Vagina (tissue), 2 donors: ENCODE measurements around the gene AKAP6. TPM values are rescaled to one million over a fixed set of nuclear protein-coding genes. Genes with fewer than 3 reads are reported as not detected.

Source experiments
- DNase-seq, 2 donors: peaks; one replicate each; pipeline ENCODE4 v3.0.0-alpha.2; 2017; ENCODE audit errors: extremely low spot score in 2 of 2
- H3K27ac ChIP-seq: fragments of 200-600 bp; sonication (generic); one replicate; pipeline ENCODE4 v1.5.1; 2019
- H3K27me3 ChIP-seq: fragments of 200-600 bp; sonication (generic); one replicate; pipeline ENCODE4 v1.5.1; 2019
- H3K36me3 ChIP-seq, 2 donors: fragments of 200-600 bp; sonication (generic); one replicate each; pipeline ENCODE4 v1.5.1; 2017 to 2019
- H3K4me1 ChIP-seq: fragments of 200-600 bp; sonication (generic); one replicate; pipeline ENCODE4 v1.5.1; 2019
- H3K4me3 ChIP-seq, 2 donors: fragments of 200-600 bp; sonication (generic); 1 replicate in 1 of 2; 2 replicates in 1 of 2; pipeline ENCODE4 v1.5.1; 2016 to 2019
- H3K9me3 ChIP-seq: fragments of 200-600 bp; sonication (generic); one replicate; pipeline ENCODE4 v1.5.1; 2019
- POLR2A ChIP-seq, 2 donors: fragments of 450-650 bp; IDR thresholded peaks; one replicate each; pipeline ENCODE4 v1.6.1; 2017; ENCODE audit warnings: antibody characterized with exemption in 2 of 2, mild to moderate bottlenecking in 2 of 2, moderate library complexity in 2 of 2
- POLR2AphosphoS5 ChIP-seq, 2 donors: sonication (generic); formaldehyde crosslinking; IDR thresholded peaks; one replicate each; pipeline ENCODE4 v1.9.0; 2017; ENCODE audit warnings: antibody characterized with exemption in 2 of 2, mild to moderate bottlenecking in 2 of 2, low read depth in 1 of 2; ENCODE audit not compliant: insufficient read depth in 1 of 2
- intact Hi-C: fragments of 100-400 bp; cut with DNase I; formaldehyde crosslinking; loops from one replicate; pipeline ENCODE4 v1.15.1; 2023
- total RNA-seq: library from RNA; depleted of rRNA; stranded (reverse); fragments of >200 nt; gene quantifications from one replicate; pipeline ENCODE4 v1.2.3, GENCODE V29; 2016
- TF ChIP-seq, protein P1 (sequence below), 3 experiments: fragments of 450-650 bp in 2 of 3; fragments of 200-600 bp in 1 of 3; sonication (generic) in 1 of 3; IDR thresholded peaks; one replicate each; pipeline ENCODE4 v1.5.1; 2017 to 2019; ENCODE audit warnings: antibody characterized with exemption in 3 of 3, mild to moderate bottlenecking in 2 of 3, moderate library complexity in 2 of 3

The AKAP6 gene
- total RNA-seq, 1 donor from 2014 or later = 3.9 TPM

DNA sequence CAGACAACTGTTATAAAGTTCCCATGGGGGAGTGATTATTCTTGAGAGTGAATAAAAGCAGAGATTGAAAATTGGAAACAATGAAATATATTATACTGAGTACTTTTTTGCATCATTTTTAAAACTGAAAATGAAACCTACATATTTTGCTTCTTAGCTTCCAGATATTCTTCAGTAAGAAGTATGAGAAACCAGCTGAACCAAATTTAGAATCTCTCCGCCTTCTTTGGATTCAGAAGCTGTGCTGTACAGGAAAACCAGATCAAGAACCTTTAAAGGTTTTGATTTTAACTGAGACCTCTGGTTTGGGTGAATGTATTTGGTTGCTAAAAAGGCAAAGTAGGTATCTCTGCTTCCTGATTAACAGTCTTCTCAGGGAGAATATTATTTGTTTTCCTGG, 109.4 kb downstream of the AKAP6 start:
- H3K9me3 ChIP-seq = no peaks in the 10 kb centered on the region
- no peaks in the 10 kb centered on the region for H3K27me3 ChIP-seq
- H3K4me3 ChIP-seq = no peak overlapping the region
- no peak overlapping the region for H3K27ac ChIP-seq
- DNase-seq = no peak
- no peaks in the 10 kb centered on the region for H3K4me1 ChIP-seq
- TF ChIP-seq POLR2A (IDR thresholded peaks at IDR 0.05) = no peak
- TF ChIP-seq, protein P1, sequence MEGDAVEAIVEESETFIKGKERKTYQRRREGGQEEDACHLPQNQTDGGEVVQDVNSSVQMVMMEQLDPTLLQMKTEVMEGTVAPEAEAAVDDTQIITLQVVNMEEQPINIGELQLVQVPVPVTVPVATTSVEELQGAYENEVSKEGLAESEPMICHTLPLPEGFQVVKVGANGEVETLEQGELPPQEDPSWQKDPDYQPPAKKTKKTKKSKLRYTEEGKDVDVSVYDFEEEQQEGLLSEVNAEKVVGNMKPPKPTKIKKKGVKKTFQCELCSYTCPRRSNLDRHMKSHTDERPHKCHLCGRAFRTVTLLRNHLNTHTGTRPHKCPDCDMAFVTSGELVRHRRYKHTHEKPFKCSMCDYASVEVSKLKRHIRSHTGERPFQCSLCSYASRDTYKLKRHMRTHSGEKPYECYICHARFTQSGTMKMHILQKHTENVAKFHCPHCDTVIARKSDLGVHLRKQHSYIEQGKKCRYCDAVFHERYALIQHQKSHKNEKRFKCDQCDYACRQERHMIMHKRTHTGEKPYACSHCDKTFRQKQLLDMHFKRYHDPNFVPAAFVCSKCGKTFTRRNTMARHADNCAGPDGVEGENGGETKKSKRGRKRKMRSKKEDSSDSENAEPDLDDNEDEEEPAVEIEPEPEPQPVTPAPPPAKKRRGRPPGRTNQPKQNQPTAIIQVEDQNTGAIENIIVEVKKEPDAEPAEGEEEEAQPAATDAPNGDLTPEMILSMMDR (IDR thresholded peaks at IDR 0.05) = no peak
- no peak for TF ChIP-seq POLR2AphosphoS5 (IDR thresholded peaks at IDR 0.05; ENCODE audit: insufficient read depth in 1 of 2, low read depth in 1 of 2)
- H3K36me3 ChIP-seq = no peaks in the 10 kb centered on the region
- intact Hi-C loops = no loop called here

GRCh38 chr14:32443890-32444661, 115.0 kb downstream of the AKAP6 start:
- TF ChIP-seq POLR2AphosphoS5 (IDR thresholded peaks at IDR 0.05; ENCODE audit: insufficient read depth in 1 of 2, low read depth in 1 of 2) (no peak), POLR2A (IDR thresholded peaks at IDR 0.05) (no peak)
- TF ChIP-seq, protein P1 (IDR thresholded peaks at IDR 0.05) = no peak
- H3K4me3 ChIP-seq = no peak overlapping the region

DNA sequence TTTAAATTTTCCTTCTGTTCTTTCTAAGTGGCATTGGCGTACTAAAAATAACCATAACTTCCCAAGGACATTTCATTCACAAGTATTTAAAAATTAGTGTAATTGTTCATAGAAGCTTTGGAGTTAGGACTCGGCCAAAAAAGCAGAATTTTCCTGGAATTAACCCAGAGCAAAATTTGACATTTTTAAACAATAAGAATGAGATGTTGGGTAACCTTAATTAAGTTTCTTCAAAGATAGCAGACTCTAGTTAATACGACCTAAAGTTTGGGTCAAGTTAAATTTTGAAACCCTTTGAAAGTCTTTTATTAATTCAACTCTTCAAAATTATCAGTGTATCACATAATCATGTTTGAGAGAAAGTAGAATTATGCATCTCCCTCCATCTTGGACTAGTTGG, 118.3 kb downstream of the AKAP6 start:
- no peak for DNase-seq
- H3K9me3 ChIP-seq = no peaks in the 10 kb centered on the region
- H3K27ac ChIP-seq = no peak overlapping the region
- intact Hi-C loops = no loop called here
- H3K4me1 ChIP-seq = no peaks in the 10 kb centered on the region
- no peaks in the 10 kb centered on the region for H3K36me3 ChIP-seq
- no peak overlapping the region for H3K4me3 ChIP-seq
- no peak for TF ChIP-seq POLR2AphosphoS5 (IDR thresholded peaks at IDR 0.05; ENCODE audit: insufficient read depth in 1 of 2, low read depth in 1 of 2)
- TF ChIP-seq, protein P1 (IDR thresholded peaks at IDR 0.05) = no peak
- TF ChIP-seq POLR2A (IDR thresholded peaks at IDR 0.05) = no peak
- H3K27me3 ChIP-seq = no peaks in the 10 kb centered on the region

More at GRCh38 chr14:32443890-32444661, 115.0 kb downstream of the AKAP6 start:
- Histone ChIP-seq H3K4me1 (no peaks in the 10 kb centered on the region), H3K27me3 (no peaks in the 10 kb centered on the region), H3K27ac (no peak overlapping the region), H3K9me3 (no peaks in the 10 kb centered on the region), H3K36me3 (no peaks in the 10 kb centered on the region)
- no peak for DNase-seq
- intact Hi-C loops = no loop called here

GRCh38 chr14:32449648-32450047, 120.5 kb downstream of the AKAP6 start:
- intact Hi-C loops = no loop called here
- H3K4me1 ChIP-seq = no peaks in the 10 kb centered on the region
- H3K27me3 ChIP-seq = no peaks in the 10 kb centered on the region

More at GRCh38 chr14:32449648-32450047, 120.5 kb downstream of the AKAP6 start:
- TF ChIP-seq, protein P1 (IDR thresholded peaks at IDR 0.05) = no peak
- TF ChIP-seq POLR2A (IDR thresholded peaks at IDR 0.05) (no peak), POLR2AphosphoS5 (IDR thresholded peaks at IDR 0.05; ENCODE audit: insufficient read depth in 1 of 2, low read depth in 1 of 2) (no peak)
- Histone ChIP-seq H3K4me3 (no peak overlapping the region), H3K9me3 (no peaks in the 10 kb centered on the region), H3K36me3 (no peaks in the 10 kb centered on the region), H3K27ac (no peak overlapping the region)
- no peak for DNase-seq
